LNCAP (cell line): ENCODE measurements around the gene TEX261.

Experiments used
- CTCF ChIP-seq: fragments of 450-650 bp; IDR thresholded peaks from 2 replicates; pipeline ENCODE4 v1.5.1; 2017; ENCODE audit warnings: mild to moderate bottlenecking

TEX261 gene

DNA sequence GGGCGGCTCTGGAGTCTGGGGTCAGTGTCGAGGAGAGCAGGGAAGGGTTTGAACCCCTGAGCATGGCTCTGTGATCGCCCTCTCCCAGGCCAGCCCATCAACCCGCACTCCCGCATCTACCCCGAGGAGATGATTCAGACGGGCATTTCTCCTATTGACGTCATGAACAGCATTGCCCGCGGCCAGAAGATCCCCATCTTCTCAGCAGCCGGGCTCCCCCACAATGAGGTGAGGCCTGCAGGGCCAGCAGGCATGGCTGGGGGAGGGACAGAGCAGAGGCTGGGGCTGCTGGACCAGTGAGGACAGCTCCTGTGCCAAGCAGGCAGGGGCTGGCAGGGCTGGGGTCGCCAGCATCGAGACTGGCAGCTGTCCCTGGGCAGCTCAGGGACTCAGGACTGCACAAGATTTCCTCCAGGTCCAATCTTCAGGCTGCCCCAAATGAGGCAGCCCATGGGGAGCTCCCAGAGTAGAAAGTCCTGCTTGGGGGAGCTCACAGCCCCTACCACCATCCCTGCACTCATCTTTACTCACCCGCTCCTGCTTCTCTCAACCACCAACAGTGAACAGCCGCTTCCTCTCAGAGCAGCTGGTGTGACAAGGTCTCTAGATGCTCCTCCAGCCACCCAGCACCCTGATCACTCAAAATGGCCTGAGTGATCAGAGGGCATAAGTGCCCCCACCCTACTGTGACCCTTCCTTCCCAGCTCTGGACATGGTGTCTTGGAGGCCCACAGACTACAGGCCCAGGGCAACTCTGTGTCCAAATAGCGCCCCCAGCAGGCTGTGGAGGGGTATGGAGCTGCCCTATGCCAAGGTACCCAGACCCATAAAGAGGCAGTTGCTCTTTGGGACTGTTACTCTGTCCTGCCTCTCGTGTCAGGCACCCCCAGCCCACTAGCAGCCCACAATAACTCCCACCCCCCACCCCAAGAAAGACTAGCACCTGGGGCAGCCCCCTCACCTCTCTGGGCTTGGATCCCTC, 34.5 kb downstream of the TEX261 start:
- no peak for TF ChIP-seq CTCF

- TF ChIP-seq CTCF = no peak
These were observed 35.4 kb downstream of the TEX261 start for GRCh38 chr2:70959271-70959761.

GRCh38 chr2:70958759-70959158, 35.9 kb downstream of the TEX261 start:
- no peak for TF ChIP-seq CTCF

GRCh38 chr2:70957798-70958197, 36.9 kb downstream of the TEX261 start:
- TF ChIP-seq CTCF = no peak

- TF ChIP-seq CTCF = no peak
These were observed 38.5 kb downstream of the TEX261 start for GRCh38 chr2:70956141-70956540.

- TF ChIP-seq CTCF = no peak
These were observed 39.8 kb downstream of the TEX261 start for GRCh38 chr2:70954886-70955285.

GRCh38 chr2:70949086-70949485, 45.6 kb downstream of the TEX261 start:
- no peak for TF ChIP-seq CTCF
